Measurements from ENCODE around the gene NPIPA8. TPM values are rescaled to one million over a fixed set of nuclear protein-coding genes. Genes with fewer than 3 reads are reported as not detected.
"Not testable (repeated sequence)": the region's sequence is repeated elsewhere in the genome, so short reads cannot be mapped to it uniquely, and the experiment has no call there.

Gene NPIPA8
- total RNA-seq, 2 experiments from 2014 or later = 19.4 to 61.8 TPM

DNA sequence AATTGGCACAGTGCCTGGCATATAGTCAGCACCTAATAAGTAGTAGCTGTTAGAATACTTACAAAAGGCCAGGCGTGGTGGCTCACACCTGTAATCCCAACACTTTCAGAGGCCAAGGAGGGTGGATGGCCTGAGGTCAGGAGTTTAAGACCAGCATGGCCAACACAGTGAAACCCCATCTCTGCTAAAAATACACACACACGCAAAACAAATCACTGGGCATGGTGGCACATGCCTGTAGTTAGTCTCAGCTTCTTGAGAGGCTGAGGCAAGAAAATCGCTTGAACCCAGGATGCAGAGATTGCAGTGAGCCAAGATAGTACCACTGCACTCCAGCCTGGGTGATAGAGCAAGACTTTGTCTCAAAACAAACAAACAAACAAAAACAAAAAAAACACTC lies 29.3 kb downstream of the NPIPA8 start:
- ATAC-seq, CTCF ChIA-PET, POLR2A ChIA-PET: not testable (repeated sequence)

DNA sequence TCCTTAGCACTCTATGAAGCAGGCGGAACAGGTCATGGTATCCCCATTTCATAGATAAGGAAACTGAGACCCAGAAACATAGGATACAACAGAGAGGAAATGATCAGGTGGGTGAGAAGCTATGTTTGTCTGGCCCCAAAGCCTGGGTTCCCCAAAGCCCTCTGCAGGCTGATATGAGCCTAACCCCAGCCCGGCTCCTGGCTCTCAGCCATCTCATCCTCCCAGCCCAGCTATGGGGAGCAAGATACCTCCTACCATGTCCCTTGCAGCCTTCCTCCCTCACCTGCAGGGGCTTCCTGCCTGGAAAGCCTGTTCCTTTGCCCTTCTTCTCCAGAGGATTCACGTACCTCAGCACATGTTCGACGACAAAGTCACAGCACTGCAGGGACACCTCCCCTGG lies 30.5 kb downstream of the NPIPA8 start:
- H3K4me3 Mint-ChIP-seq; POLR2A ChIA-PET; H3K27ac Mint-ChIP-seq; intact Hi-C loops (cut with DNase I, micrococcal nuclease); H3K9me3 Mint-ChIP-seq (ENCODE audit: low read depth); H3K36me3 Mint-ChIP-seq (ENCODE audit: low read depth); CTCF ChIA-PET; H3K4me1 Mint-ChIP-seq; ATAC-seq; H3K27me3 Mint-ChIP-seq; DNase-seq: not testable (repeated sequence)

More for the DNA sequence above, 29.3 kb downstream of the NPIPA8 start:
- H3K27me3 Mint-ChIP-seq; H3K4me1 Mint-ChIP-seq; H3K4me3 Mint-ChIP-seq; DNase-seq; intact Hi-C loops (cut with DNase I, micrococcal nuclease); H3K9me3 Mint-ChIP-seq (ENCODE audit: low read depth); H3K36me3 Mint-ChIP-seq (ENCODE audit: low read depth); H3K27ac Mint-ChIP-seq: not testable (repeated sequence)

GRCh38 chr16:18303059-18303706 lies 33.4 kb downstream of the NPIPA8 start:
- H3K36me3 Mint-ChIP-seq (ENCODE audit: low read depth); DNase-seq; H3K27ac Mint-ChIP-seq; H3K4me1 Mint-ChIP-seq; H3K27me3 Mint-ChIP-seq; H3K4me3 Mint-ChIP-seq; CTCF ChIA-PET; H3K9me3 Mint-ChIP-seq (ENCODE audit: low read depth); intact Hi-C loops (cut with DNase I, micrococcal nuclease); POLR2A ChIA-PET; ATAC-seq: not testable (repeated sequence)

DNA sequence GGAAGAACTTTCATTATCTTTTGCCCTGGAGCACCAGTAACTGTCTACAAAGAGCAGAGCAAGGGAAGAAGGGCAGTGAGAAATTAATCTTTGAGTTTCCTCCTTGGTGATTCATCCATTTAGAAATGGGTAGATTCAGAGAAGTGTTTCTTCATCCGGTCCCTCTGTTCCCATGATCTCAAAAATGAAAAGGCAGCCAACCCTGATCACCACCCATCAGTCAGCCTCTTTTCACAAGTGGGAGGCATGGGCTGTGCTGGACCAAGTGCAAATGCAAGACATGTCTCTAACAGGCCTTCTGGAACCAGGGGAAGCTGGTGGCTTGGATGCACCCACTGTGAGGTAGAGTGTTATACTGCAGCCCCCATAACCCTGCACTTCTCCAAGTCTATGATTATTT lies 38.8 kb downstream of the NPIPA8 start:
- not testable (repeated sequence) for H3K4me1 Mint-ChIP-seq; H3K36me3 Mint-ChIP-seq (ENCODE audit: low read depth)

DNA sequence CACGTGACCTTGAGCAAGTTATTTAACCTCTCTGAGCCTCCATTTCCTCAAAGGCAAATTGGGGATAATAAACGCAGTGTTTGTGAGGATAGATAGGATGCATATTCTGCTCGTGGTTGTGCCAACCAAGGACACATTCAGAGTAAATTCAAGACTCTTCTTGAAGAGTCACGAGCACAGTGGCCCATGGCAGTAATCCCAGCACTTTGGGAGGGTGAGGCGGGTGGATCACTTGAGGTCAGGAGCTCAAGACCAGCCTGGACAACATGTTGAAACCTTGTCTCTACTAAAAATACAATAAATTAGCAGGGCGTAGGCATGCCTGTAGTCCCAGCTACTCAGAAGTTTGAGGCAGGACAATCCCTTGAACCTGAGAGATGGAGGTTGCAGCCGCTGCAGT lies 39.6 kb downstream of the NPIPA8 start:
- H3K27ac Mint-ChIP-seq; DNase-seq; H3K4me3 Mint-ChIP-seq; H3K4me1 Mint-ChIP-seq; ATAC-seq; H3K36me3 Mint-ChIP-seq (ENCODE audit: low read depth); POLR2A ChIA-PET; CTCF ChIA-PET; H3K9me3 Mint-ChIP-seq (ENCODE audit: low read depth); H3K27me3 Mint-ChIP-seq; intact Hi-C loops (cut with DNase I, micrococcal nuclease): not testable (repeated sequence)

More for the DNA sequence above, 38.8 kb downstream of the NPIPA8 start:
- ATAC-seq; H3K27ac Mint-ChIP-seq; DNase-seq; H3K9me3 Mint-ChIP-seq (ENCODE audit: low read depth); intact Hi-C loops (cut with DNase I, micrococcal nuclease); CTCF ChIA-PET; H3K27me3 Mint-ChIP-seq; H3K4me3 Mint-ChIP-seq; POLR2A ChIA-PET: not testable (repeated sequence)

GRCh38 chr16:18294371-18294770 lies 42.2 kb downstream of the NPIPA8 start:
- H3K27me3 Mint-ChIP-seq, ATAC-seq: not testable (repeated sequence)

DNA sequence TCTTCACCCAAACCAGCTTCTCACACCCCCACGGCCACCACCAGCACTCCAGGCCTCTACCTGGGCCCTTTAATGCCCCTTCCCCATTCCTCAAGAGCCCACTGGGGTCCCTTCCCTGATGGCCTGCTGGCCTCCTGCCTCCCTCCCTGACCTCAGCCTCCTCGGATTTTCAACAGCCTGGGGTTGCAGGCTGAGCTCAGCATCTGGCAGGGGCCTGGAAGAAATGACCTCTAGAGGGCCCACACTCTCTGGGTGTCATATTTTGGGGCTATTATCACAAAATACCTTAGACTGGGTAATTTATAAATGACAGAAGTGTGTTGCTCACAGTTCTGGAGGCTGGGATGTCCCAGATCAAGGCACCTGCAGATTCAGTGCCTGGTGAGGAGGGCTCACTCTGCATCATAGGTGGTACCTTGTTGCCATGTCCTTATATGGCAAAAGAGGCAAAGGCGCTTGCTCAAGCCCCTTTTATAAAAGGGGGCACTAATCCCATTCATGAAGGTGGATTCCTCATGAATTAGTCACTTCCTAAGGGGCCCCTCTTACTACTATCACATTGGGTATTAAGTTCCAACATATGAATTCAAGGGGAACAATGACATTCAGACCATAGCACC lies 43.1 kb downstream of the NPIPA8 start:
- DNase-seq; H3K9me3 Mint-ChIP-seq (ENCODE audit: low read depth); POLR2A ChIA-PET; intact Hi-C loops (cut with DNase I, micrococcal nuclease); H3K4me1 Mint-ChIP-seq; CTCF ChIA-PET; H3K27ac Mint-ChIP-seq; ATAC-seq; H3K27me3 Mint-ChIP-seq; H3K4me3 Mint-ChIP-seq; H3K36me3 Mint-ChIP-seq (ENCODE audit: low read depth): not testable (repeated sequence)

More at GRCh38 chr16:18294371-18294770, 42.2 kb downstream of the NPIPA8 start:
- H3K36me3 Mint-ChIP-seq (ENCODE audit: low read depth); H3K9me3 Mint-ChIP-seq (ENCODE audit: low read depth); H3K27ac Mint-ChIP-seq; H3K4me1 Mint-ChIP-seq; CTCF ChIA-PET; H3K4me3 Mint-ChIP-seq; intact Hi-C loops (cut with DNase I, micrococcal nuclease); DNase-seq; POLR2A ChIA-PET: not testable (repeated sequence)

- DNase-seq; H3K27ac Mint-ChIP-seq; intact Hi-C loops (cut with DNase I, micrococcal nuclease); CTCF ChIA-PET; H3K27me3 Mint-ChIP-seq; H3K36me3 Mint-ChIP-seq (ENCODE audit: low read depth); H3K4me1 Mint-ChIP-seq; H3K4me3 Mint-ChIP-seq; POLR2A ChIA-PET; ATAC-seq; H3K9me3 Mint-ChIP-seq (ENCODE audit: low read depth): not testable (repeated sequence)
These were observed 45.6 kb downstream of the NPIPA8 start for GRCh38 chr16:18290959-18291358.

DNA sequence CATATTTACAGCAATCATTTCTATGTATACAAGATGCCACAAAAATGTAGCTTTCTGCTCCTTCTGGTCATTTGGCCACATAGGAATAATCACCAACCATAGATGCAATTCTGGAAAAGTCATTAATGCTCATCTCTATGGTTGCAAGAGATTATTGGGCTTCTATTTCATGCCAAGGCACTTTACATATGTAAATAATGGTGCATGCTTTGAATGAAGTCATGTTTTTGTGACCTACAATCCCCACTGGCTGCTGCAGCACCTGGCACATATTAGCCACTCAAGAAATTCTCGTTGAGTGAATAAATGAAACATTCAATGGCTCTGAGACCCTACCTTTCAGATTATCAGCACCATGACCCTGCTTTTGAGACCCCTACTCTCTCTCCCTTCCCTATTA lies 50.2 kb downstream of the NPIPA8 start:
- DNase-seq; H3K4me3 Mint-ChIP-seq; POLR2A ChIA-PET; H3K27me3 Mint-ChIP-seq; intact Hi-C loops (cut with DNase I, micrococcal nuclease); H3K36me3 Mint-ChIP-seq (ENCODE audit: low read depth); H3K27ac Mint-ChIP-seq; H3K9me3 Mint-ChIP-seq (ENCODE audit: low read depth); ATAC-seq; H3K4me1 Mint-ChIP-seq; CTCF ChIA-PET: not testable (repeated sequence)

- H3K4me3 Mint-ChIP-seq; H3K27me3 Mint-ChIP-seq; CTCF ChIA-PET; H3K9me3 Mint-ChIP-seq (ENCODE audit: low read depth); ATAC-seq; H3K27ac Mint-ChIP-seq; POLR2A ChIA-PET; DNase-seq; intact Hi-C loops (cut with DNase I, micrococcal nuclease); H3K4me1 Mint-ChIP-seq; H3K36me3 Mint-ChIP-seq (ENCODE audit: low read depth): not testable (repeated sequence)
These were observed 56.2 kb downstream of the NPIPA8 start for GRCh38 chr16:18280319-18280718.

GRCh38 chr16:18276756-18277155 lies 59.8 kb downstream of the NPIPA8 start:
- CTCF ChIA-PET; DNase-seq; POLR2A ChIA-PET; H3K9me3 Mint-ChIP-seq (ENCODE audit: low read depth); H3K27me3 Mint-ChIP-seq; H3K4me3 Mint-ChIP-seq; H3K27ac Mint-ChIP-seq; H3K36me3 Mint-ChIP-seq (ENCODE audit: low read depth); intact Hi-C loops (cut with DNase I, micrococcal nuclease); H3K4me1 Mint-ChIP-seq; ATAC-seq: not testable (repeated sequence)

DNA sequence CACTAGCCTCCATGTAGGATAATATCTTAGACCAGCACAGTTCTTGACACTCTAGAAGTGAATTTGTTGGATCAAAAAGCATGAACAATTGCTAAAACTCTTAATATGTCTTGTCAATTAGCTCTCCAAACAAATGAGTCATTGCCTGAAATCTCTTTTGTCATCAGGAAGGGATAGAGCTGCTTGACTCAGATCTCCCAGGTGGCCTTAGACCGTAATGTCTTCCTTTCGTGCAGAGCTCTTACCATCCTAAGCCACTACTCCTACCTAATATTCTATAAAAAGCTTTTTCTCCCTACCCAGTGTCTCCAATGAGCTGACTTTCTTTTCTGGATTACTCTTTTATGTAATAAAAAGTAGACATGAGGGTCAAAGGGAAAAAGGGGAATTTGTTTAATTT lies 66.4 kb downstream of the NPIPA8 start:
- ATAC-seq; H3K4me3 Mint-ChIP-seq; H3K9me3 Mint-ChIP-seq (ENCODE audit: low read depth); intact Hi-C loops (cut with DNase I, micrococcal nuclease); H3K27ac Mint-ChIP-seq; H3K27me3 Mint-ChIP-seq; POLR2A ChIA-PET; H3K36me3 Mint-ChIP-seq (ENCODE audit: low read depth); DNase-seq; CTCF ChIA-PET; H3K4me1 Mint-ChIP-seq: not testable (repeated sequence)

Data from activated CD4-positive, alpha-beta T cell treated with anti-CD3 and anti-CD28 coated beads for 36 hours (primary cell).